IMR-90 (cell line): ENCODE results near the gene AAGAB.

Experiments
- CEBPB ChIP-seq: IDR thresholded peaks from 2 replicates; pipeline ENCODE4 v1.6.1; 2012; ENCODE audit warnings: low read depth, low read length, improper control_type of control experiment
- CTCF ChIP-seq: conservative IDR thresholded peaks from 2 replicates; pipeline ENCODE4 v1.5.1; 2012; ENCODE audit warnings: mild to moderate bottlenecking, low read depth, low read length, improper control_type of control experiment
- MXI1 ChIP-seq: IDR thresholded peaks from 2 replicates; pipeline ENCODE4 v1.6.1; 2012; ENCODE audit warnings: low read depth, mild to moderate bottlenecking, low read length, moderate library complexity, borderline replicate concordance
- POLR2A ChIP-seq: IDR thresholded peaks from 2 replicates; pipeline ENCODE4 v1.6.1; 2012; ENCODE audit warnings: mild to moderate bottlenecking, low read depth, low read length
- RAD21 ChIP-seq: IDR thresholded peaks from 2 replicates; pipeline ENCODE4 v1.6.1; 2012; ENCODE audit warnings: low read length, improper control_type of control experiment
- RFX5 ChIP-seq: IDR thresholded peaks from 2 replicates; pipeline ENCODE4 v1.8.0; 2012; ENCODE audit warnings: low read depth, mild to moderate bottlenecking, low read length, moderate library complexity

- TF ChIP-seq CTCF (no peak), RAD21 (no peak), POLR2A (no peak), CEBPB (no peak), MXI1 (no peak), RFX5 (no peak)
These were observed 87.4 kb downstream of the AAGAB start for GRCh38 chr15:67167091-67167490.
